Ishikawa (cell line): ENCODE measurements around the gene DDI2.

Experiments used
- NFIC ChIP-seq: IDR thresholded peaks from 2 replicates; pipeline ENCODE4 v1.6.1; 2012
- TAF1 ChIP-seq: IDR thresholded peaks from 2 replicates; pipeline ENCODE4 v1.6.1; 2012; ENCODE audit warnings: low read depth, mild to moderate bottlenecking
- YY1 ChIP-seq: IDR thresholded peaks from 2 replicates; pipeline ENCODE4 v1.6.1; 2012; ENCODE audit warnings: low read depth
- TF ChIP-seq, protein P1 (sequence below): IDR thresholded peaks from 2 replicates; pipeline ENCODE4 v1.6.1; 2012
- TF ChIP-seq, protein P2 (sequence below): IDR thresholded peaks from 2 replicates; pipeline ENCODE4 v1.6.1; 2012; ENCODE audit warnings: low read depth, mild to moderate bottlenecking

DNA sequence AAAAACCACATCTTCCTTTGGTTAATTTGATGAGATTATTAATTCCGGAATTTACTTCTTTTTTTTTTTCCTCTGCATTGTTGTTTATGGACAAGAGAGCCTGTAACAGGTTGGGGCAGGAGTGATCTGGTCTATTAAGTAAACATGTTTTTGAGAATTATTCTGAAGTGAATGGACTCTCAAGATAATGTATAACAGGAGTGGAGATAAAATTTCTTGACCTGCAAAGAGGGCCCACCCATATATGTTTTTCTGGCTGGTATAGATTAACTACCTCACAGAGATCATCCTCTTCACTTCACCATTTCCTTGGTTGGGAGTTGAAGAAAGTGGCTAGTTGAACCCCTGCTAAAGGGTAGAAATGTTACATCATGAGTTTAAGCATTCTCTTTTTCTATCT is 10.7 kb downstream of the DDI2 start:
- TF ChIP-seq YY1 (no peak), TAF1 (no peak), NFIC (no peak)
- TF ChIP-seq, protein P1, sequence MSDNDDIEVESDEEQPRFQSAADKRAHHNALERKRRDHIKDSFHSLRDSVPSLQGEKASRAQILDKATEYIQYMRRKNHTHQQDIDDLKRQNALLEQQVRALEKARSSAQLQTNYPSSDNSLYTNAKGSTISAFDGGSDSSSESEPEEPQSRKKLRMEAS: no peak
- TF ChIP-seq, protein P2, sequence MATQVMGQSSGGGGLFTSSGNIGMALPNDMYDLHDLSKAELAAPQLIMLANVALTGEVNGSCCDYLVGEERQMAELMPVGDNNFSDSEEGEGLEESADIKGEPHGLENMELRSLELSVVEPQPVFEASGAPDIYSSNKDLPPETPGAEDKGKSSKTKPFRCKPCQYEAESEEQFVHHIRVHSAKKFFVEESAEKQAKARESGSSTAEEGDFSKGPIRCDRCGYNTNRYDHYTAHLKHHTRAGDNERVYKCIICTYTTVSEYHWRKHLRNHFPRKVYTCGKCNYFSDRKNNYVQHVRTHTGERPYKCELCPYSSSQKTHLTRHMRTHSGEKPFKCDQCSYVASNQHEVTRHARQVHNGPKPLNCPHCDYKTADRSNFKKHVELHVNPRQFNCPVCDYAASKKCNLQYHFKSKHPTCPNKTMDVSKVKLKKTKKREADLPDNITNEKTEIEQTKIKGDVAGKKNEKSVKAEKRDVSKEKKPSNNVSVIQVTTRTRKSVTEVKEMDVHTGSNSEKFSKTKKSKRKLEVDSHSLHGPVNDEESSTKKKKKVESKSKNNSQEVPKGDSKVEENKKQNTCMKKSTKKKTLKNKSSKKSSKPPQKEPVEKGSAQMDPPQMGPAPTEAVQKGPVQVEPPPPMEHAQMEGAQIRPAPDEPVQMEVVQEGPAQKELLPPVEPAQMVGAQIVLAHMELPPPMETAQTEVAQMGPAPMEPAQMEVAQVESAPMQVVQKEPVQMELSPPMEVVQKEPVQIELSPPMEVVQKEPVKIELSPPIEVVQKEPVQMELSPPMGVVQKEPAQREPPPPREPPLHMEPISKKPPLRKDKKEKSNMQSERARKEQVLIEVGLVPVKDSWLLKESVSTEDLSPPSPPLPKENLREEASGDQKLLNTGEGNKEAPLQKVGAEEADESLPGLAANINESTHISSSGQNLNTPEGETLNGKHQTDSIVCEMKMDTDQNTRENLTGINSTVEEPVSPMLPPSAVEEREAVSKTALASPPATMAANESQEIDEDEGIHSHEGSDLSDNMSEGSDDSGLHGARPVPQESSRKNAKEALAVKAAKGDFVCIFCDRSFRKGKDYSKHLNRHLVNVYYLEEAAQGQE: no peak
